GM21447 (cell line): ENCODE measurements around the gene MAGEE2.
"Not testable (repeated sequence)": the region's sequence is repeated elsewhere in the genome, so short reads cannot be mapped to it uniquely, and the experiment has no call there.

ENCODE experiments used
- ATAC-seq: cut with Tn5 transposase; IDR thresholded peaks from one replicate; pipeline ENCODE4 v1.9.1; 2021; ENCODE audit not compliant: unreplicated experiment

Gene MAGEE2

GRCh38 chrX:75784680-75785491 is at the start of gene MAGEE2:
TSS of gene MAGEE2 (minus strand) at chrX:75785254. CDS start at chrX:75785051, 203 bp downstream.
- ATAC-seq, result no peak

- no peak for ATAC-seq
These were observed 1.2 kb upstream of the MAGEE2 start for GRCh38 chrX:75786290-75786689.

GRCh38 chrX:75781611-75782010 is 3.4 kb downstream of the MAGEE2 start:
- ATAC-seq, result no peak

- not testable (repeated sequence) for ATAC-seq
These were observed 17.0 kb downstream of the MAGEE2 start for GRCh38 chrX:75768063-75768462.

GRCh38 chrX:75748431-75748830 is 36.6 kb downstream of the MAGEE2 start:
- no peak for ATAC-seq

GRCh38 chrX:75746891-75747639 is 38.0 kb downstream of the MAGEE2 start:
- ATAC-seq, result peak; percentile 73
